Stimulated activated CD8-positive, alpha-beta memory T cell treated with anti-CD3 and anti-CD28 coated beads, Interleukin-7, amount 100 ng/mL, for 1 hour (primary cell): ENCODE measurements around the gene VPS11.
"Not testable (repeated sequence)": the region's sequence is repeated elsewhere in the genome, so short reads cannot be mapped to it uniquely, and the experiment has no call there.

Experiments used
- DNase-seq, 2 donors: peaks; one replicate each; pipeline ENCODE4 v3.0.0-alpha.2; 2020; ENCODE audit warnings: low read depth in 2 of 2

VPS11 gene

DNA sequence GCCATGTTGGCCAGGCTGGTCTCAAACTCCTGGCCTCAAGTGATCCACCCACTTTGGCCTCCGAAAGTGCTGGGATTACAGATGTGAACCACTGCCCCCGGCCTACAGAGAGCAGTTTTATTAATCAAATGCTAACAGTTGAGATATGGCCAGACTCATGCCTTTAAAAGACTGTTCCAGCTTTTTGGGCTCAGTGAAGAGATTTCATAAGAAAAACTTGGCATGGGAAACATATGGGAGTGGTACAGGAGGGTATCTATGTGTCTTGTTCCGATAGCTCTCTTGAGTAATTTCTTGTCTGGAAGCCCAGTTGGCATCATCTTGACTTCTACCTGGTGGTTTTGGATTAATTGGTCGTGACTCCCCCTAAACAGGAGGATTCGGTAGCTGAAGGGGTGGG is 28.7 kb upstream of the VPS11 start:
- no peak for DNase-seq

DNA sequence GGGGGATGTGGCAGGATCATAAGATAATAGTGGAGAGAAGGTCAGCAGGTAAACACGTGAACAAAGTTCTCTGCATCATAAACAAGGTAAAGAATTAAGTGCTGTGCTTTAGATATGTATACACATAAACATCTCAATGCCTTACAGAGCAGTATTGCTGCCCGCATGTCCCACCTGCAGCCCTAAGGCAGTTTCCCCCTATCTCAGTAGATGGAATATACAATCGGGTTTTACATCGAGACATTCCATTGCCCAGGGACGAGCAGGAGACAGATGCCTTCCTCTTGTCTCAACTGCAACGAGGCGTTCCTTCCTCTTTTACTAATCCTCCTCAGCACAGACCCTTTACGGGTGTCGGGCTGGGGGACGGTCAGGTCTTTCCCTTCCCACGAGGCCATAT is 28.1 kb upstream of the VPS11 start:
- not testable (repeated sequence) for DNase-seq

DNA sequence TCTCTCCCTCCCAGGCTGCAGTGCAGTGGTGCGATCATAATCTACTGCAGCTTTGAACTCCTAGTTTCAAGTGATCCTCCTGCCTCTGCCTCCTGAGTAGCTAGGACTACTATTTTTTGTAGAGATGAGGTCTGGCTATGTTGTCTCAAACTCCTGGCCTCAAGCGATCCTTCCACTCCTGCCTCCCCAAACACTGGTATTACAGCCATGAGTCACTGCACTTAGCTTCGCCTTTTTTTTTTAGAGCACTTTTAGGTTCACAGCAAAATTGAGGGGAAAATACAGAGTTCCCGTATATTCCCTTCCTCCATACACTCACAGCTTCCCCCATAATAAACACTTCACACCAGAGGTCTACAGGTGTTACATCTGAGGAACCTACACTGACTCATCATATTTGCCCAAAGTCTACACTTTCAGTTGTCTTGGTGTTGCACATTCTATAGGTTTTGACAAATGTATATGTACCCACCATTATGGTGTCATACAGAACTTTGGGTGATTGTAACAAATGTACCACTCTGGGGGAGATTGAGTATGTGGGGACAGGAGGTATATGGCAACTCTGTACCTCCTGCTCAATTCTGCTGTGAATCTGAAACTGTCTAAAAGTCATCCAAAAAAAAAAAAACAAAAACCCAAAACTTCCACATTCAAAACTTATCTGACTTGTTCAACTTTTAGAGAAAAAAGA is 25.6 kb upstream of the VPS11 start:
- DNase-seq, result no peak

DNA sequence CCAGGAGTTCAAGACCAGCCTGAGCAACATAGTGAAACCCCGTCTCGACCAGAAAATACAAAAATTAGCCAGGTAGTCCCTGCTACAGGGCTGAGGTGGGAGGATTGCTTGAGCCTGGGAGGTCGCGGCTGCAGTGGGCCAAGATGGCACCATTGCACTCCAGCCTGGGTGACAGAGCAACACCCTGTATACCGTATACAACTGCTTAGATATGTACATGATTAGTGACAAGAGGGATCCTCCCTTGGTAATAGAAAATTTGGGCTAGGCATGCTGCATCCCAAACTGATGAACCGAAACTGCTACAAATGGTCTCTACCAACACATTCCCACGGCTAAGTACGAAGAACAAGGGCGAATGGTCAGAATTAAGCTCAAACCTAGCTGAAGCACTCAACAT is 24.7 kb upstream of the VPS11 start:
- DNase-seq, result no peak

DNA sequence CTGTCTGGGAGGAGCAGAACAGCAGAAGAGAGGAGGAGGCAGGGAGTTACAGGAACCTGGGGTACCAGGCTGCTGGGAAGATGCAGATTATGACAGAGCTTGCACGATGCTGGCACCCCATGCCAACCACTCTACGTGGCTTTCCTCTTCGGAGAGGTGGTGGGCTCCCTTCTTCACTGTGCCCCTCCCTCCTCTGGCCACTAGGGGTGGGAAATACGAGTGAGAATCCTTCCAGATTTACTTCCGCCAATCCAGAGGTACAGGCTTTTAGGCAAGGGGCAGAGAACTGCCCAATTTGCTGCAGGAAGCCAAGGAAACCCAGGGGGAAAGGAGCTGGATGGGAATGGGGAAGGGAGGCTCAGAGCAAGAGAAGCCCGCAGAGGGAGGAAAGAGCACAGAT is 22.9 kb upstream of the VPS11 start:
- no peak for DNase-seq

DNA sequence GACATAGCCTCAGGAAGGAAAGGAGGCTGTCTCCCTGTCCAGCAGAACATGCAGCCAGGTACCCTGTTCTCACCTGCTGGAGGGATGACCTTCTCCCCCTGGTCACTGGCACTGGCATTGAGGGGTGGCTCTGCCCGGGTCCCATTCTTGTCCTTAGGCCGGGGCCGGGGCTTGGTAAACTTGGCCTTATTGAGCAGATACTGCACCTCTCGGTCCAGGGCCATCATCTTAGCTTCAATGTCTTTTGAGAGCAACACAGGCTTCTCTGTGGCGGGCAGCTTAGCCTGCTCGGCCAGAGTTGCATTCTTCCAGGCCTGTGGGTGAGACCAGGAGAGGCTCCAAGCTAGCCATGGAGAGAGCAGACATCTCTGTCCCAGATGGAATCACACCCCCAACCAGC is 21.1 kb upstream of the VPS11 start:
- DNase-seq, result no peak

DNA sequence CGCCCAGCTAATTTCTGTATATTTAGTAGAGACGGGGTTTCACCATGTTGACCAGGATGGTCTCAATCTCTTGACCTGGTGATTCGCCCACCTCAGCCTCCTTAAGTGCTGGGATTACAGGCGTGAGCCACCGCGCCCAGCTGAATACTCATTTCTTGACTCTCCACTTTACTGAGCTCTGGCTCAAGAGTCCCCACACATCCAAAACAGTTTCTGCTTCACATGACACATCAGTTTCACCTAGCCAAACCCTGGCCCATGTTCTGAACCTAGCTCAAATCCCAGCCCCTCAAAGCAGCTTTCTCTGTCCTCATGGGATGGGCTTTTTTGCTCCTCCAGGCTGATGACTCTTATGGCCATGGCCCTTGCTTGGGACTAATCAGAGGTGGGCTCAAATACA is 20.4 kb upstream of the VPS11 start:
- no peak for DNase-seq

DNA sequence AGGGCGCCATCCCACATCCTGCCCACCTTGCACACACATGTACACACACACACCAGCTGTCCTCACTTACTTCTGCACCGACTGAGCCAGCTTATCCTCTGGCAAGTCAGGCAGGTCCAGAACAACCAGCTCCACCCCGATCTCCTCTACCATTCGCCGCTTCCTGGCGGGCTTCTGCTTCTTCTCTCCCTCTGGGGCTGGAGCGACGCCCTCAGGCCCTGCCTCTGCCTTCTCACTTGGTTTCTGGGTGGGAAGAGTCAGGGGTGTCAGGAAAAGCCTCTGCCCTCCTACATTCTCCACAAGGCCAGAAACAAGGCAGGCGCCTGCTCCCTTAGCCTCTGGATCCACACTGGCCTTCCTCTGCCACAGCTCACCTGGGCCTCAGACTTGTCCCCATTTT is 19.0 kb upstream of the VPS11 start:
- DNase-seq, result no peak

DNA sequence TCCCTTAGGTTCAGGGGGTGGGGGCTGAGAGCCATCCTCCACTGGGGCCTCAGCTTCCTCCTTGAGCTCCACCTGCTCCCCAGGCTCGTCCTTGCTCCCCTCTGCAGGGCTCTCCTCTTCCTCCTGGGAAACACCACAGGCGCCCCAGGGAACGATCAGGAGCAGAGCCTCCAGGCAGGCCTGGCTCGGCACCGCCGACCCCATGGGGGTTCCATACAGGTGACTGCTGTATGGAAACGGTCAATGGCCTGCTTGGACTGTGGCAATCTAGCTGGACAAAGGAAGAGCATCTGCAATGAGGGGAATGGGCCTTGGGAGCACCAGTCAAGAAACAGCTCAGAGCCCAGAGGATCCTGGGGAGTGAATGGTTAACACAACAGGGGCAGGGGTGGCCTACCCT is 18.5 kb upstream of the VPS11 start:
- DNase-seq, result no peak

DNA sequence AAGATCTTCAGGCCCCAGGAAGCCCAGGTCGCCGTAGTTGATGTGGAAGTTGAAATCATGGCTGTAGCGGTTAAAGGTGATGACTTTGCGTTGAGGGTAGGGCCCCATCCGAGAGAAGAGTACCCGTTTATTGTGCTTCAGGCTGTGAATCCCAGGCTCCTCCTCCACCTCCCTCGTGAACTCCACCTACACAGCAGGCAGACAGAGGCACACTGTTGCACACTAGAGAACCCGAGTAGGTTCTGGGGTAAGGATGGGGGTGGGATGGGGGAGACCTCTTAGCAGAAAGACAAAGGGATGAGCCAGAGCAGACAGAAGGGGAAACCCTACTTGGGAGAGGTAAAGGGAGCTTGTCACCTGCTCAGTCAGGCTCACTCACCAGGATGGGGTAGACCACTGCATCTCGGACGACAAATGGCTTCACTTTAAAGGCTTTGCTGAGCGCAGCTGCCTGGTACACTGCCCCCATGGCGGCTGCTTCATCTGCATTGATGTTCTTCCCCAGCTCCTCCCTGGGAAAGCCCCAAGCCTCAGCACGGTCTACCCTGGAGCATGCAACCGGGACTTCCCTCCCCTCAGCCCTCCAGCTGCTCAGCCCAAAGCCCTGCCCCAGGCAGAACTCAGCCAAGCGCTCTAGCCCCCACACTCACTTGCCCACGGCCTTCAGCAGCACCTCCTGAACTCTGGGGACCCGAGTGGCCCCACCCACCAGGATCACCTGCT is 16.0 kb upstream of the VPS11 start:
- DNase-seq, result no peak

DNA sequence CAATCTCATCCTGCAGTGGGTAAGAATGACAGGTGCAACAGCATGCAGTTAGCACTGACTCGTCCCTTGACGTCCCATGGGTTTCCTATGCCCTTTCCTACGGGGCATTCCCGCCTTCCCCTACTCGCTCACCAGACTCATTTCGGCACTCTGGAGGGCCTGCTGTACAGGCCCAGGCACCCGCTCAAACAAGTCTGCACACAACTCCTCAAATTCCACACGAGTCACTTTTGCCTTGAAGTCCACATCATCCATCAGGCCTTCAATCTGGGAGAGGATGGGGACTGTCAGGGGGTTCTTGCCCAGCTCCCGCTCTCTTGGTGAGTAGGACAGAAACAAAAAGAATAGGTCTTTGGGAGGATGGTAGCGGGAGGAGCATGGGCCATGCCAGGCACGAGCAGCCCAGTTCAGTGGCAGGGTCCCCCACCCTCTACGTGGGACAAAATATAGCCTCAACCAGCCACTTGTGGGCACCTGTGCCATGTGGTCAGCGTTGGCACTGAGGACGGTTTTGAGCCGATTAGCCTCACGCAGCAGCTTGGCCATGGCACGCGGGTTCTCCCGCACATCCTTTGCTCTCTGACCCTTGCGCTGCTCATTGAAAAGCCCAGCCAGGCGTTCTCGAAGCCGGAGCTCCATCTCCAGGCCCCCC is 15.3 kb upstream of the VPS11 start:
- DNase-seq, result no peak

DNA sequence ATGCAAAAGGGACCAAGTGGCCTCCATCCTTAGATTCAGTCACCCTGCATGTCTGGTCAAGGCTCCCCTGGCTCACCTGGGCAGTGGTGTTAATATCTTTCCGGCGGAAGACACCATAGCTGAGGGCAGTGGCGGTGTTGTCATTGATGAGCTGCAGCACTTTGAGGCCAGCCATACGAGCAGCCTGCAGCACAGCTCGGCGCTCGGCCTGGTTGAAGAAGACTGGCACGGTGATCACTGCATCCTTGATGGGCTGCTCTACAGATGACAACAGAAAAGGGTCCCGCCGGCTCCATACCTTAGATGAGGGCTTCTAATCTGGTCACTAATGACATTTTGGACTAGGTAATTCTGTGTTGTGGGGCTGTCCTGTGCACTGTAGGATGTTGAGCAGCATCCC is 13.2 kb upstream of the VPS11 start:
- no peak for DNase-seq

DNA sequence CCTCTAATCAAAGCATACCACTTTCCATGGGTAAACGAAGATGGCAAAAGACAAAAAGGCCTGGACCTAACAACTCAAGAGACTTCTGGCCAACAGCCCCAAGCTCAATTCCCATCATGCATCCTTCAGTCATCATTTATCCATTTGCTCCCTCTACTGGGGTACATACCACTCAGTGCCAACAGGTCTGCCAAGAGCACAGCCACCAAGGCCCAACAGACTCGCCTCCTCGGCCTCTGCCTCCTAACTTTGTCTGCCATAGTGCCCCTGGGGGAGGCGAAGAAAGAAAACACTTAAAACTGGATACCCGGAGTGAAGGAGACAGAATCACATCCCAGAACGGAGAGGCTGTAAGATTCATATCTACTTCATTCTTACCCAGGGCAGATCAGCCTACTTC is 11.7 kb upstream of the VPS11 start:
- DNase-seq, result no peak

DNA sequence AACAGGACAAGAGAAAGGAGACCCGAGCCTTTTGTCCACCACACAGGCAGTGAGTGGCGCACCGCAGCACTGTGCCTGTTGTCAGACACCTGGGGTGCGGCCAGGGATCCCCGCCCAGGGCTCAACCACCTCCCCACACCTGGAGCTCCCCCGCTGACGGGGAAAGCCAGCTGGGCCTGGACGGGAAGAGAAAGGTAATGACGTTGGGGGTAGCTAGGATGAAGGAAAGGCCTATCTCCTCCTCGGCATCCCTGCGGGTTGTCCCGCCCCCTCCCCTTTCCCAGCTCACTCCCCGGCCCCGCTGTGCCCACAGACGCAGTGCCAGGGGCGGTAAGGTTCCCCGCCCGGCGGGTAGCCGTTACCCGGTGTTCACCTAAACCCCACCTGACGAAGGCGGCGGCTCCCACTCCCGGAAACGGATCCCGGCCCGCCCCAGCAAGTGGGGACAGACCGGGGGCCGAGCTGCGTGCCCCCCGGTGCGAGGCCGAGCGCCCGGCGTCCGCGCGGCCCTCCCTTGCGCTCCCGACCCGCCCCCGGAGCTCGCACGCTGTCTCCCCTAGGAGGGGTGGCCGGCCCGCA is 11.1 kb upstream of the VPS11 start:
- no peak for DNase-seq

DNA sequence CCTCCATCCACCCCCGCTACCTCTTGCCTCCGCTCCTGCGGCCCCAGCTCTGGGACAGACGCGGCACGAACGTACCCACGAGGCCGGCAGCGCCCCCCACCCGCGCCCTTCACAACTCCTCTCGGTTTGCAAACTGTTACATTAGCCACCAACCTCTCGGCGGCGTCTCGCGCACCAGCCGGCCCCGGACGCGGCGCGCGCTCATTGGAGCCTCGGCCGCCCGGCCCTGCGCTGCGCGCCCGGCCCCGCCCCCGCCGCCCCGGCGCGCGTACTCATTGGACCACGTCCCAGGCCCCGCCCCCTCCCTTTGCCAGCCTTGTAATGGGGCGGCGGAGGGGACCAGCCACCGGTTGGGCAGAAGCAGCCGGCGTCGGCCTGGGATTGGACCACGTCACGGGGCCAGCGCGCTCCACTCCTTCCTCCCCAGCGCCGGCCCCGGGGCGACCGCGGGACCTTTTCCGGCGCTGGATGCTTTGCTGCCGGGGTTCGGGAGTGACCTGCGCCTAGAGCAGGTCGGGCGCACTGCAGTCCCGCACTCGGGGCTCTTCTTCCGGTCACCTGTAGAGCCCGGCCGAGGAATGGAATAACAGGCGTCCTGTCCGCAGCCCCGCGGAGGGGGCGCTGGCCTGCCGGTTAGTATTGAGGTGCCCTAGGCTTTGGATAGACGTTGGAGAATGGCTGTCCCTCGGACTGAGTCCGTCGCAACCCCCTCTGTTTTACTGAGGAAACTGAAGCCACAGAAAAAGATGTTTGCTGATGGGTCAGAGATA is 10.4 kb upstream of the VPS11 start, which contains the start of gene HYOU1:
TSS of gene HYOU1 (minus strand) at position 206 of the 770 bp plus-strand sequence. CDS start 1,045 bp downstream, outside the sequence.
- peak; percentile 95 to 96 for DNase-seq

DNA sequence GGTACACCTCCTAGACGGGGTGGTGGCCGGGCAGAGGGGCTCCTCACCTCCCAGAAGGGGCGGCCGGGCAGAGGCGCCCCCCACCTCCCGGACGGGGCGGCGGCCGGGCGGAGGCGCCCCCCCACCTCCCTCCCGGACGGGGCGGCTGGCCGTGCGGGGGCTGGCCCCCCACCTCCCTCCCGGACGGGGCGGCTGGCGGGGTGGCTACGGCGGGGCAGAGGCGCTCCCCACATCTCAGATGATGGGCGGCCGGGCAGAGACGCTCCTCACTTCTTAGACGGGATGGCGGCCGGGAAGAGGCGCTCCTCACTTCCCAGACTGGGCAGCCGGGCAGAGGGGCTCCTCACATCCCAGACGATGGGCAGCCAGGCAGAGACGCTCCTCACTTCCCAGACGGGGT is 8.5 kb upstream of the VPS11 start:
- not testable (repeated sequence) for DNase-seq

DNA sequence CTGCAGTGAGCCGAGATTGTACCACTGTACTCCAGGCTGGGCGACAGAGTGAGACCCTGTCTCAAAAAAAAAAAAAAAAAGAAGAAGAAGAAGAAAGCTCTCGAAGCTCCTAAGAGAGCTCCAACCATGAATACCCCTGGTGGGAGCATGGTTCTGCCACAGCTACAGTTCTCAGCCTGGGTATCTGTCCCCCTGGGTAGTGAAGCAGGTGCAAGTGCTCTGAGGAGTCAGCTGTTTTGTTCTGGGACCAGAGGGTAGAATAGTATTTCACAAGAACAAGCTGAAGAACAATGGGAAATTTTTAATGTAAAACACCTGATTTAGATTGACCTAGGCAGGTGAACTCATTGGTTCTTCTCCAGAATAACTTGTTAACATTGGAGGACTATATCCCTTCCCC is 6.4 kb upstream of the VPS11 start:
- DNase-seq, result no peak

DNA sequence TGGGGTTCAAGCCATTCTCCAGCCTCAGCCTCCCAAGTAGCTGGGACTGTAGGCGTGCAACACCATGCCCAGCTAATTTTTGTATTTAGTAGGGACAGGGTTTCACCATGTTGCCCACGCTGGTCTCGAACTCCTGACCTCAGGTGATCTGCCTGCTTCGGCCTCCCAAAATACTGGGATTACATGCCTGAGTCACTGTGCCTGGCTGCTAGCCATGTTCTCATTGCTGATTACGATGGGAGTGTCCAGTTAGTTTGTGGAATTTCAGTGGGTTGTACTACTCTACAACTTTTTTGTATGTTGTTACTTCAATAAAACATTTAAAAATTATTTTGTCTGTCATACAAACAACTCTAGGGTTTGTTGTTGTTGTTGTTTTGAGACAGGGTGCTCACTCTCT is 4.8 kb upstream of the VPS11 start:
- DNase-seq, result no peak

DNA sequence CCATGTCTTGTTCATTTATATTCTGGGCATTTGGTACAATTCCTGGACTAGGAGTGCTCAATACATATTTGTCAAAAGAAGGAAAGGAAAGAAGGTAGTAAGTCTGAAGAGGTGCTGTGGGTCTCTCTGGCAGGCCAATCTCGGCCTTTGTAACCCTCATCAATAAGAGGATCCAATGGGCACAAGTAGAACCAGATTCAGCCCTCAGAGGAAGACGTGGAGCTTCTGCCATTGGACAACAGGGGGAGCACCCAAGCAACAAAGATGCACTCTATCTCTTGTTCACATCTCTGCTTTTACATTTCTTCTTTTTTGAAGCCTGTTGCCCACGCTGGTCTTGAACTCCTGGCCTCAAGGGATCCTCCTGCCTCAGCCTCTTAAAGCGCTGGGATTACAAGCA is 2.2 kb upstream of the VPS11 start:
- no peak for DNase-seq

DNA sequence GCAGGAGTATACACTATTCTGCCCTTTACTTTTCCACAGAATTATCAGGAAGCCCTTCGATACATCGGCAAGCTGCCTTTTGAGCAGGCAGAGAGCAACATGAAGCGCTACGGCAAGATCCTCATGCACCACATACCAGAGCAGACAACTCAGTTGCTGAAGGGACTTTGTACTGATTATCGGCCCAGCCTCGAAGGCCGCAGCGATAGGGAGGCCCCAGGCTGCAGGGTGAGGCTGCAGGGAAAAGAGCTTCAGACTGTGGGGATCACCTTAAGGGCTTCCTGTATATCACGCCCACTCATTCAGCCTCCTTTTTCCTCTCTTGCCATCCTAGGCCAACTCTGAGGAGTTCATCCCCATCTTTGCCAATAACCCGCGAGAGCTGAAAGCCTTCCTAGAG is 10.2 kb downstream of the VPS11 start:
- DNase-seq, result no peak

DNA sequence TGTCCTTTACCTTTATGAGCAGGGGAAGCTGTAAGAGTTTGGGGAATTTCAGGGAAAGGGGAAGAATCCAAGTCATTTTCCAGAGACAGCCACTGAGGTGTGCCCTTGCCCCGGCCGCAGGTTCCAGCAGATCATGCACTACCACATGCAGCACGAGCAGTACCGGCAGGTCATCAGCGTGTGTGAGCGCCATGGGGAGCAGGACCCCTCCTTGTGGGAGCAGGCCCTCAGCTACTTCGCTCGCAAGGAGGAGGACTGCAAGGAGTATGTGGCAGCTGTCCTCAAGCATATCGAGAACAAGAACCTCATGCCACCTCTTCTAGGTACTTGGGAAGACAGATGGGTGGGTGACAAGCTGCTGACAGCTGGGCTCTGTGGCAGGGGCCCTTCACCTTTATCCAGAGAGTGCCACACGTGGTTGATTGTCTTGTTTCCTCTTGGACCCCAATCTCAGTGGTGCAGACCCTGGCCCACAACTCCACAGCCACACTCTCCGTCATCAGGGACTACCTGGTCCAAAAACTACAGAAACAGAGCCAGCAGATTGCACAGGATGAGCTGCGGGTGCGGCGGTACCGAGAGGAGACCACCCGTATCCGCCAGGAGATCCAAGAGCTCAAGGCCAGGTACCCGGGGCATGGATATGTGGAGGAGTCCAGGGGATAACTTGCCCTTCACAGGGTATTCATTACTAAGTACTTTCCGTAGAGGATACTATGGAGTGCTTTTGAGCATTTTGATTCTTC is 11.2 kb downstream of the VPS11 start:
- no peak for DNase-seq
